A673 (cell line): ENCODE data around the gene SUSD6.

Source experiments
- EZH2 ChIP-seq: fragments of 200-600 bp; sonication (generic); IDR thresholded peaks from 2 replicates; pipeline ENCODE4 v1.6.1; 2017; ENCODE audit warnings: borderline replicate concordance, low read depth, mild to moderate bottlenecking, mixed read lengths, antibody characterized with exemption, low read length; ENCODE audit not compliant: poor library complexity, severe bottlenecking
- TF ChIP-seq, protein P1 (sequence below): fragments of 300-800, 200-600 bp; sonication (generic); conservative IDR thresholded peaks from 2 replicates; pipeline ENCODE4 v1.5.1; 2017; ENCODE audit warnings: low read depth, mild to moderate bottlenecking, antibody characterized with exemption, low read length, moderate library complexity, mixed read lengths

DNA sequence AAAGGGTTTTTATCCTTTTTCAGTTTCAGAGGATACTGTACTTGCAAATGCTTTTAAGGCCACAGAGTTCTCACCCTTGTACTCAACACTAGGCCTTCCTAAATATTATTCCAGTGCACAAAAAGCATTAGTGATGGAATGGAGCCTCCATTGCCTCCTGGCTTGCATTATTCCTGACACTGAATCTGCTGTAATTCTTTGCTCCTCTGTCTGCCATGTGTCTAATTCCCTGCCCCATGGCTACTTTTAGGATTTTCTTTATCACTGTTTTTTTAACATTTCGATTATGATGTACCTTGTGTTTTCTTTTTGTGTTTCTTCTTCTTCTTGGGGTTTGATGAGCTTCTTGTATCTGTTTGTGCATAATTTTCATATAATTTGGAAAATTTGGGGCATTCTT lies 29.5 kb downstream of the SUSD6 start:
- TF ChIP-seq, protein P1, sequence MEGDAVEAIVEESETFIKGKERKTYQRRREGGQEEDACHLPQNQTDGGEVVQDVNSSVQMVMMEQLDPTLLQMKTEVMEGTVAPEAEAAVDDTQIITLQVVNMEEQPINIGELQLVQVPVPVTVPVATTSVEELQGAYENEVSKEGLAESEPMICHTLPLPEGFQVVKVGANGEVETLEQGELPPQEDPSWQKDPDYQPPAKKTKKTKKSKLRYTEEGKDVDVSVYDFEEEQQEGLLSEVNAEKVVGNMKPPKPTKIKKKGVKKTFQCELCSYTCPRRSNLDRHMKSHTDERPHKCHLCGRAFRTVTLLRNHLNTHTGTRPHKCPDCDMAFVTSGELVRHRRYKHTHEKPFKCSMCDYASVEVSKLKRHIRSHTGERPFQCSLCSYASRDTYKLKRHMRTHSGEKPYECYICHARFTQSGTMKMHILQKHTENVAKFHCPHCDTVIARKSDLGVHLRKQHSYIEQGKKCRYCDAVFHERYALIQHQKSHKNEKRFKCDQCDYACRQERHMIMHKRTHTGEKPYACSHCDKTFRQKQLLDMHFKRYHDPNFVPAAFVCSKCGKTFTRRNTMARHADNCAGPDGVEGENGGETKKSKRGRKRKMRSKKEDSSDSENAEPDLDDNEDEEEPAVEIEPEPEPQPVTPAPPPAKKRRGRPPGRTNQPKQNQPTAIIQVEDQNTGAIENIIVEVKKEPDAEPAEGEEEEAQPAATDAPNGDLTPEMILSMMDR: no peak
- no peak for TF ChIP-seq EZH2
